Breast epithelium (tissue), 3 donors: ENCODE results near the gene RIPK3.

Source experiments
- CTCF ChIP-seq, 3 donors: fragments of 450-650 bp; IDR thresholded peaks; one replicate each; pipeline ENCODE4 v1.5.1; 2016 to 2017; ENCODE audit warnings: antibody characterized with exemption in 3 of 3, mild to moderate bottlenecking in 3 of 3, moderate library complexity in 3 of 3
- POLR2A ChIP-seq: fragments of 450-650 bp; IDR thresholded peaks from one replicate; pipeline ENCODE4 v1.6.1; 2016; ENCODE audit warnings: antibody characterized with exemption, mild to moderate bottlenecking, moderate library complexity

DNA sequence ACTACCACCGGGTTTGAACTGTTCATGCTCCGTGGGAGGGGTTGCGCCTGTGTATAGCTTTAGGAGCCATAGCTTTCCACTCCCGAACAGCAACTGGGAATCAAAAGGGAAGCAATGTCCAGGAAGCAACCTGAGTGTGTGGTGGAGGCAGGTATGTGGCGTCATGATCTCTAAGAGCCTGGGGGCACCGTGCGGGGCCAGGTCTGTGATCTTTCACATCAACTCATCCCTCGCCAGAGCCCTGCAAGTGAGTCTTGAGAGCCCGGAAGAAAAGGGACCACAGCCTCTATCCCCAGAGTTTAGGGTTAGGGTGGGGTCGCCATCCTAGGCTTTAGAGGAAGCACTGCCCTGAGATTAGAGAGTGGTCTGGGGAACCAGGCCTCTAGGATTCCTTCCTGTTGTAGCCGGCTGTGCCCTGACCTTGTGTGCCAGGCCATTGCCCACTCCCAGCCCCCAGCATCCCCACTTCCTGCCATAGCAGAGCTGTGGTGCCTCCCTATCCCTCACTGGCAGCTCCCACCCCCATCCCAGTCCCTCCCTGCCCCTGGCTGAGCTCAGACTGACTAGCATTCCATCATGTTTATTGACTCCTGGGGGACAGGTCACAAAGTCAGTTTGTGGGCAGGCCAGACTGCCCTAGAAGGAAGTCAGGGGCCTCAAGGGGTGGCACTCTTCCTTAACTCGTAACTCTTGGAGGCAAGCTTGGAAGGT is 4.2 kb downstream of the RIPK3 start:
- TF ChIP-seq CTCF (IDR thresholded peaks at IDR 0.05): no peak
- no peak for TF ChIP-seq POLR2A
